ENCODE results near the gene AK9.

Gene AK9

GRCh38 chr6:109472132-109472995 lies 218.6 kb downstream of the AK9 start:
- Histone ChIP-seq H3K9me3 (ENCODE audit: low read length) (no peaks in the 10 kb centered on the region), H2AFZ (ENCODE audit: low read length) (no peak overlapping the region), H3K4me2 (ENCODE audit: low read length) (no peak overlapping the region), H3K27me3 (ENCODE audit: insufficient read depth, low read length) (no peaks in the 10 kb centered on the region), H3K79me2 (ENCODE audit: insufficient read depth, low read length) (peaks cover 12% of the 10 kb centered on the region), H3K27ac (ENCODE audit: low read depth, low read length, poor library complexity, severe bottlenecking) (no peak overlapping the region), H3F3A (ENCODE audit: insufficient read depth, low read length) (no peaks in the 10 kb centered on the region), H3K4me1 (ENCODE audit: insufficient read depth, low read length, severe bottlenecking) (peaks cover 12% of the 10 kb centered on the region), H3K9ac (ENCODE audit: low read length) (no peak overlapping the region), H4K20me1 (ENCODE audit: insufficient read depth, low read length) (no peaks in the 10 kb centered on the region), H3K36me3 (ENCODE audit: insufficient read depth, low read length) (peaks cover 96% of the 10 kb centered on the region), H3K4me3 (ENCODE audit: low read depth, low read length, poor library complexity, severe bottlenecking) (no peak overlapping the region), H3K9me2 (ENCODE audit: low read depth, low read length) (no peaks in the 10 kb centered on the region)
- TF ChIP-seq CTCF (IDR thresholded peaks at IDR 0.05; ENCODE audit: low read length) (no peak), EZH2 (IDR thresholded peaks at IDR 0.05; ENCODE audit: borderline replicate concordance, low read length) (no peak)

GRCh38 chr6:109471105-109471810 lies 219.7 kb downstream of the AK9 start:
- TF ChIP-seq CTCF (IDR thresholded peaks at IDR 0.05; ENCODE audit: low read length) = no peak
- no peak for TF ChIP-seq EZH2 (IDR thresholded peaks at IDR 0.05; ENCODE audit: borderline replicate concordance, low read length)
- no peak overlapping the region for H2AFZ ChIP-seq (ENCODE audit: low read length)
- no peaks in the 10 kb centered on the region for H3K9me2 ChIP-seq (ENCODE audit: low read depth, low read length)
- H3K79me2 ChIP-seq (ENCODE audit: insufficient read depth, low read length) = peaks cover 9% of the 10 kb centered on the region; the same call in 1 of the 2 replicates
- peaks cover under 1% of the 10 kb centered on the region for H3K4me1 ChIP-seq (ENCODE audit: insufficient read depth, low read length, severe bottlenecking)
- no peaks in the 10 kb centered on the region for H3K9me3 ChIP-seq (ENCODE audit: low read length)
- H3F3A ChIP-seq (ENCODE audit: insufficient read depth, low read length) = no peaks in the 10 kb centered on the region
- H3K36me3 ChIP-seq (ENCODE audit: insufficient read depth, low read length) = peaks cover 98% of the 10 kb centered on the region
- H3K4me3 ChIP-seq (ENCODE audit: low read depth, low read length, poor library complexity, severe bottlenecking) = no peak overlapping the region
- H3K27ac ChIP-seq (ENCODE audit: low read depth, low read length, poor library complexity, severe bottlenecking) = no peak overlapping the region
- no peaks in the 10 kb centered on the region for H4K20me1 ChIP-seq (ENCODE audit: insufficient read depth, low read length)
- no peaks in the 10 kb centered on the region for H3K27me3 ChIP-seq (ENCODE audit: insufficient read depth, low read length)
- no peak overlapping the region for H3K9ac ChIP-seq (ENCODE audit: low read length)
- no peak overlapping the region for H3K4me2 ChIP-seq (ENCODE audit: low read length)

- Histone ChIP-seq H2AFZ (ENCODE audit: low read length) (no peak overlapping the region), H3K9me2 (ENCODE audit: low read depth, low read length) (no peaks in the 10 kb centered on the region), H3K4me3 (ENCODE audit: low read depth, low read length, poor library complexity, severe bottlenecking) (no peak overlapping the region), H3K9ac (ENCODE audit: low read length) (no peak overlapping the region), H3F3A (ENCODE audit: insufficient read depth, low read length) (no peaks in the 10 kb centered on the region), H3K27ac (ENCODE audit: low read depth, low read length, poor library complexity, severe bottlenecking) (no peak overlapping the region), H3K27me3 (ENCODE audit: insufficient read depth, low read length) (no peaks in the 10 kb centered on the region), H4K20me1 (ENCODE audit: insufficient read depth, low read length) (no peaks in the 10 kb centered on the region), H3K4me1 (ENCODE audit: insufficient read depth, low read length, severe bottlenecking) (no peaks in the 10 kb centered on the region), H3K4me2 (ENCODE audit: low read length) (no peak overlapping the region), H3K9me3 (ENCODE audit: low read length) (no peaks in the 10 kb centered on the region), H3K79me2 (ENCODE audit: insufficient read depth, low read length) (no peaks in the 10 kb centered on the region), H3K36me3 (ENCODE audit: insufficient read depth, low read length) (peaks cover 98% of the 10 kb centered on the region)
- no peak for TF ChIP-seq CTCF (IDR thresholded peaks at IDR 0.05; ENCODE audit: low read length)
- TF ChIP-seq EZH2 (IDR thresholded peaks at IDR 0.05; ENCODE audit: borderline replicate concordance, low read length) = no peak
These were observed 221.3 kb downstream of the AK9 start for GRCh38 chr6:109469591-109470189.
